ENCODE measurements around the gene FOXO1.

Gene FOXO1

DNA sequence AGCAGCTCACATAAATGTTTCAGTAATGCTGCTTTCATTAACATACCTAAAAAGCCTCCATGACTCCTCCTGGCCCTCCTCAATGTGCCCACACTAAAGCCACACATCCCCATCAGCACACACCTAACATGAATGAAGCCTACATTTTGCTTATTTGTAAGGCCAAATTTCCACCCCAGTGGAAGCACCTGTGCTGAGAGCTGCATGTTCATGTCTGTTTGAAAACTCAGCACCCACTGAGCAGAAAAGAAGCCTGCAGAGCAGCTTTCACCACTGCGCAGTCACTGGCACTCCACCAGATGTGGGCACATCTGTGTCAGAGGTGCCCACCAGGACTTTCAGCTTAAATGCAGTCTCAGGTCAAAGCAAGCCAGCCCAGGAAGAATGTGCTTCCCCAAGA, 93.5 kb downstream of the FOXO1 start:
- DNase-seq = no peak

DNA sequence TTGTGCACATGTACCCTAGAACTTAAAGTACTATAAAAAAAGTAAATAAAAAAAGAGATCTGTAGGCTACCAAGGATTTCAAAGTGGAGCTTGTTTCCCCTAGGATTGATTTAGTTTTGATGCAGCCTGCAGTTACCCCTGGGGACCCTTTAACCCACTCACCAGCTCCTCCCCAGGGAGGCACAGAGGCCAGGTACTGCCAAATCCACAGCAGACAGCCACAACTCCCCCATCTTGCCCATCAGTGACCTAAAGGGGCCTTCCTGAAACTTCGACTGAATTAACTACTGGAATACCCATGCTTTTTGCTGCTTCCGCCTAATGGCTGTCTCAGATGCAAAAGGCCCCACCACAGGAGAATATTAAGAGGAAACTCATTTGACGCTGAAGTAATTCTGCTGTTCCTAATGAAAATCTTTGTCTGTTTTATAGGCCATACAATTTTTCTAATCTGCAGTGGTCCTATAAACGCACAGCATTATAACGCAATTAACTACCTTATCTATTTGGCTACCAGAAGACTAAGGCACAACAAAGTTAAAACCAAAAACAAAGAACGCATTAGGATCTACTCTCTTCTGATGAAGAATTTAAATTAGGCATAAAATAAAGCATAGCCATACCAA, 95.0 kb downstream of the FOXO1 start:
- DNase-seq = no peak

DNA sequence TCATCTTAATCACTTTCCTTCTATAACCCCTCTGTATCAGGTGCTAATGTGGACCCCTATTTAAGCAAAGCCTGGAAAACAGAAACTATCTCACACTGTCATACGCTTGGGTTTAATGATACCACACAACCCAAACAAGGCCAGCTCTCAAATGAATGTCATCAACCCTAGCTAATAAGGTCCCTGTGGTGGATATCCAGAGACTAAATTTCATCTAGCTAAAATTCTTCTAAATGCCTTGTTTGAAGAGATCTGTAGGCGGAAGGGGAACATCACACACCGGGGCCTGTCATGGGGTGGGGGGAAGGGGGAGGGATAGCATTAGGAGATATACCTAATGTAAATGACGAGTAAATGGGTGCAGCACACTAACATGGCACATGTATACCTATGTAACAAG, 95.5 kb downstream of the FOXO1 start:
- no peak for DNase-seq

DNA sequence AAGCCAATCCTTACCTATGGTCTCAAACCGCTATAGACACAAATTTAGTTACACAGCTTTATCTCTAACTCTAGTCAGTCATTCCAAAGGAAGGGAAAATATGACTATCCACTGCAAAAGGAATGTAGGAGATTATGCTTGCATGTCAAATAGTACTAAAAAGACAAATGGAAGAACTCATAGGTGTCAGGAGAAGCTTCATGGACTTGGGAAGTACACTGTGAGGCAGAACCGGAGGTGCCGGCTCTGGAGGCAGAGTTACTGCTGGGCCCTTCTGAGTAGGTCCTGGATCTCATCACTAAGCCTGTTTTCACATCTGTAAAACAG, 97.5 kb downstream of the FOXO1 start:
- DNase-seq = no peak

DNA sequence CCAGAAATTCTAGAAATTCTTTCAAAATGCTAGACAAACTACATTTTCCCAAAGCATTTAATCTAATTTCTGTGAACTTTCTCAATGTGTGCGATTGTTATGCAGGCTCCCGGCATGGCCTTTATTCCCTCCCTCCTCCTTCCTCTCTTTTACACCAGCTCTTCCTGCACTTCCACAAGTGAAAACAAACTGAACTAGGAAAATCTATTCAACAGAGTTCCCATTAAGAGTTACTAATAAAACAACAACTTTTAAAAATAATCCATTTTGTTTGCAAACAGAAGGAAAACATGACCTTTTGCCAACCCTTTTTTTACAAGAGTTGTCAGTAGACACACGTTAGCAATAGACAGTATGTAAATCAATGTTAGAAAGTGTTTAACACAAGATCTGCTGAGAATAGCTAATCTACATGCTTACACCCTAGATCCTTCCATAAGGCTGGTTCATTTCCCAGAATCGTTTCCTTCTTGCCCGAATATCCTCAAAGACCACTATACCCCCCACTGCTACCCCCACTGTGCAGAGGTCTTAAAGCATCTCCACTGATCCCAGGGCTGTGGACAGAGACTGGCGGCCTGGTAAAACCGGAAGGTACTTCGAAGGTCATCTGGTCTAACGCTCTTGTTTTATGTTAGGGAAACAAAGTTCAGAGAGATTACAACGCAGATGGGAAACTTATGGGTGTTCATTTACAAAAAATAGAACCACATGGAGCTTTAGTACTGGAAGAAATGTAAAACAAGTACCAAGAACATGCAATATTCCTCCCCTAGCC, 98.0 kb downstream of the FOXO1 start:
- no peak for DNase-seq

DNA sequence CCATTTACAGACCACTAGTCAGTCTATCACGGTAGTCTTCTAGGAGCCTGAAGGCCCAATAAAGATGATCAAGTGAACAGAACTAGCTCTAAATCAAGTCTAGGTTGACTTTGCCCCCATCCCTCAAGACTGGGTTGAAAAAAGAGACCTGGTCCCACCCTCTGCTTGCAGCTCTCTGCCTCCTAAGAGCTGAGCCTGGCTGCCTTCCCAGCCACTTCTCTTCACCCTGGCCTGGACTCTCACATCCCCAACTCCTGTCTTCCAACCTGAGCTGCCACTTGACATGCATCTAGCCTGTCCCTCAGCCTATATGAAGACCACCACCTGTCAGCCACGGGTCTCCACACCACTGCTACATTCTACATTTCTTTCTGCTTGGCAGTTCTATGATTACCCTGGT, 99.6 kb downstream of the FOXO1 start:
- DNase-seq = no peak

DNA sequence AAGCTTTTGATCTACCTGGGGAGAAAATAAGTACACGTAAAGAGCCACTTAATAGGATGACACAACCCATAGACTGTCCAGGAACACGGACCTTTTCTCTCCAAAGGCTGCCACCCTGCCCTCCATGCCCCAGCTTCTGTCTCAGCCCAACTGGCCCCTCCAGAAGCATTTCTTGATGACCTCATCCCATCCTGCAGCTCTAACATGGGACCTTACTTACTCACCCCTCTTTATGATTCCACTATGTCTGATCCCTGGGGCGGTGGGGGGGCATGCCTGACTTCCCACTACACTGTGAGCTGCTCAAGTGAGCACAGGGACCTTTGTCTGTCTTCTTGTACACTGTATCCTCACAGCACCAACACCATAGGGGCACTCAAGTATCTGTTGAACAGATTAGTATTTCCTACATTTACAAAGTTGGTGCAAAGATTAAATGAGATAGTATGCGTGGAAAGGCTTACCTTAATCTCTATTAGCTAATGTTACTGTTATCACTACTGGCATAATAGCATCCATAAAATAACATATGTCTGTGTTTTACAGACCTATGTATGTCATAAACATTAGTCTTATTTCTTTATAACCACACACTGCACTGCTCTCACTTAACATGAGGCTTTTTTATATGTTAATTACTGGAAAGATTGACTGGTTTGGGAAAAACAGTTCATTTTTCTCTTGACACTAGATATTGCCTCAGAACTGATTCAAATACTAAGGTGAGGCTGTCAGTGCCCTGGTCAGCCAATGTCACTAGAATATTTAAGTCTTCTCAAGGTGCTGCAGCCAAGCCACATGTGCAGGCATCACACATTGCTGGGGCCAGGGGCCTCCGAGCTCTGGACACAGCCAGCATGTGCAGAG, 100.9 kb downstream of the FOXO1 start:
- no peak for DNase-seq

DNA sequence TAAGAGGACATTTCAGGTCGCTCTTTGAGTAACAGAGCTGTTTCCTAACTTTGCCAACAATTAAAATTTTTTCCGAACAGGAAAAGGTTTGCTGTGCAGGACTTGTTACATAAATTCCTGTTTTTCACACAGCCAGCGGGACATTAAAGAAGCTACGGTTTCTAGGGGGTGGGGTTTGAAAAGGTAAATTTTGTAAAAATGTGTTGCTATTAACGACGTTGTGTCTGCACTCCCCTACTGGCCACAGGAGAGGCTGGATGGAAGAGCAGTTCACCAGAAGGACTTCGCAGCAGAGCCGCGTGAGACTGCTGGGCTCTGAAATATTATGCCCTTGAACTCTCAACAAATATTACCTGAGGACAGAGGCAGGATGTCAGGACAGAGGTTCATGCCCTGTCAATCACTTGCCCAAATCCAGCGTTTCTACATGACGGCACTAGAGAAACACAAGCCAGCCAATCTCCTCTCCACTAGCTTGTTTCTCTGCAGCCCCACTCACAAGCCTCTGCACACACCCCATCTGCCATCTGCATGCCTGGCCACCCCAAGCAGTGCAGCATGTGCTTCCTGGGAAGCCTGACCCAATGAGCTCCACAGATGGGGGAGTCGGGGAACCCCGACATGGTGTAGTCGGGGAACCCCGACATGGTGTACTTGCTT, 102.0 kb downstream of the FOXO1 start:
- DNase-seq = peak in 2 of 6 experiments; percentile 11 to 23

DNA sequence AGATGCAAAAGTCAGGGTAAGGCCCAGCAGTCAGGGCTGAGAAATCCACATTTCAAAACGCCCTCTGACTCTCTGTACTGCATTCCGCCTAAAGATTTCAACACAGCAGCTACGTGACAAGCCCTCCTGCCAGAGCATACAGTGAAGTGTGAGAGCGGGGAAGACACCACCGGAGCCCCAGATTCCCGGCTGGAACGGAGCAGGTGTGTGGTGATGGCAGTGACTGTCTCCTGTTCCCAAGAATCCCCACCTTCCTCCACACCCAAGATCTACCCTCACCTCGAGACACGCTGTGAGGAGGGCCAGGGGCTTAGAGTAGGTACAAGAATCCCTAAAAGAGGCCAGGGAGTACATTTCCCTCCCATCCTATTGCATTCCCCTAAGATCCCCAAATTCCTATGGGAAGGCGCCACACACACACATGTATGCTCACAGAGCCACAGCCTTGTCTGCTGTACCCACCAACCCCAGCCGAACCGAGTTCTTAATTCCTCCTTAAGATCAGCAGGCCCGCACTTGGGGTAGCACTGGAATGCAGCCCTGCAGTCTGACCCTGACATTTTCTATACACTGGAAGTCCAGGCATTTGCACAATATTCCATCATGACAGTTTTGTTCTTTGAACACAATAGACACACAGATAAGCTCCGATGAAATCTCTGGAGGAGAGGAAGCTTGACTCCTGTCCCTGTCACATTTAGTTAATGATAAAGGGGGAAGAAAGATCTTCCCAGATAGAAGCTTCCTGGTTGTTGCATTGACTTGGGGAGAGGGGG, 102.9 kb downstream of the FOXO1 start:
- DNase-seq = no peak

DNA sequence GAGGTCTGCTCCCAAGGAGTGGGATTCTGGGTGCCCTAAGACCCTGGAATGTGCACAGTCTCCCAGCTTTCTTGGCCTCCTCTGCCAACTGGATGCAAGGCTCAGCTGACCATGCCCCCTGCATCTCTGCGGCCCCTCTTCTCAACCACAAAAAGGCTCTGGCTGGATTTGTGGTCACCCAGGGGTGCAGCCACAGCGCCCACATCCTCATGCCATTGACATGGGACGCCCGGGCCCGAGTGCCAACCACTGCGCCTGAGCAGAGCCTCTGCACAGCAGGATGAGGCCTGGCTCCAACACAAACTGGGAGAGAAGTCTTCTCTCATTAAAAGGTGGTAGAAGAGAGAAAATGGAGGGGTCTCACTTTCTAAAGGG, 103.5 kb downstream of the FOXO1 start:
- no peak for DNase-seq

DNA sequence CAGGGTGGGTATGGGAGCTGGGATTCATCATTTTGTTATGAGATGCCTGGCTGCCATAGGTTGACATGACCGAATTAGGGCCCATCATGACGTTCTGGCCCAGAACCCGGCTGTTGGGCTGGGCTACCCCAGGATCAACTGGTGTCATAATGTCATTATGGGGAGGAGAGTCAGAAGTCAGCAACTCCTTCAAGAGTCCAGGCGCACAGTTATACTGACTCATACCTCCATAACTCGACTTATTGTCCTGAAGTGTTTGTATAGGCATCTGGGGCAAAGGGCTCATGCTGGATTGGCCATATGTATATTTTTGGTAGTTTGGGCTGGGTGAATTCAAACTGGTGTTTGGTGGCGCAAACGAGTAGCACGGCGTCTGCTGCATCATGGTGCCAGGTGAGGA, 106.5 kb downstream of the FOXO1 start:
- DNase-seq = no peak

DNA sequence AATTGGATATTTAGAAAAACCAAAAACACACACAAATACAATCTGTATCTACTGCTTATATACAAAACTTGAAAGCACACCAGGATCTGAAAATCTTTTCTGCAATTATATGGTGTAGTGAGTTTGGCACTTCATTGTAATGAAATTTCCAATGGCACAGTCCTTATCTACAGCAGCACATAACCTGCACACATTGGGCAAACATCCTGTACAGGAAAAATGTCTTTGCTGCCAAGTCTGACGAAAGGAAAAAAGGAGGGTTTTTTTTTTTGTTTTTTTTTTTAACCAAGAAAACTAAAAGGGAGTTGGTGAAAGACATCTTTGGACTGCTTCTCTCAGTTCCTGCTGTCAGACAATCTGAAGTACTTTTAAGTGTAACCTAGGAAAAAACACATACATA, 107.8 kb downstream of the FOXO1 start:
- no peak for DNase-seq

DNA sequence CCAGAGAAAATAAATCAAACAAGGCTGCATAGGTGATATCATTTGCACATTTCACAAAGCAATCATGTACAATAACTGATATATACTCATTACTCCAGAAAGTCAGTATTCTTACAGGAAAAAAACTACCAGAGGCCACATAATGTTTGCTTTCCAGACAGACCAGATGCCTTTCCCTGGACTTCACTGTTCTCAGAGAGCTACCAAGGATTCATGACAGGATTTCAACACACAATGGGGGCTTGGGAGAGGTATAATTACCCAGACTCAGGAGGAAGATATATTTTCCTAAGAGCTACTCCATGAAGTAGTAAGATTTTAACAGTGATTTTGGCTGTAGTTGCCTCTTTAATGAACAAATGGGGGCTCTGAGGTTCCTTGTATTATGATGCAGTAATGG, 110.0 kb downstream of the FOXO1 start:
- no peak for DNase-seq

DNA sequence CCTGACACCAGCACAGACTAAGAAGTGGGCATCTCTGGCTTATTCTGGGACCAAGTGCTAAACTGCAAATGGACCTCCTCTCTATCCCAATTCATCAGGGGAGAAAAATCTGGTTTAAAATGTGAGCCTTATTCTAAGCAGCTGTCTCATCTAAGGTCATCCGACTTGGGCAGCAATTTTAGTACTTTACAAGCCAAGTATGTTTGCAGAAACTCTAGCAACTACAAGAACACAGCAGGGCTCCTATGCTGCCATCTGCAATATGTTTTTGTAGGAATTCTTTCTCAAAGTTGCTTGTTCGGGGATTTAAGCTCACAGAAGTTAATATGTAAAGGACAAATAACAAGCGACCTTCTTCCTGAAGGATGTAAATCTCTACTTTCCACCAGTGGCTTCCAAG, 113.1 kb downstream of the FOXO1 start:
- DNase-seq = no peak

DNA sequence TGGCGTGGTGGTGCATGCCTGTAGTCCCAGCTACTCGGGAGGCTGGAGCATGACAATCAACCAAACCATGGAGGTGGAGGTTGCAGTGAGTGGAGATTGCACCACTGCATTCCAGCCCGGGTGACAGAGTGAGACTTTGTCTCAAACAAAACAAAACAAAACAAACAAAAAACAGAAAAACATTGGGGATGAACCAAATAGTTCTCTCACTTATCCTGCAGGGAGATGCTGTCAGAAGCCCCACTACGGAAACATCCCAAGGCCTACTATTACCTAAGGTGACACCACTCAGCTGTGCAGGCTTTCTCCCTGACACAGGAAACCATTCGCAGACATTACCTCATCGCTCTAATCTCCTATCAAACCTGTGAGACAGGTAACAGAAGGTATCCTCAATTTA, 113.5 kb downstream of the FOXO1 start:
- no peak for DNase-seq

DNA sequence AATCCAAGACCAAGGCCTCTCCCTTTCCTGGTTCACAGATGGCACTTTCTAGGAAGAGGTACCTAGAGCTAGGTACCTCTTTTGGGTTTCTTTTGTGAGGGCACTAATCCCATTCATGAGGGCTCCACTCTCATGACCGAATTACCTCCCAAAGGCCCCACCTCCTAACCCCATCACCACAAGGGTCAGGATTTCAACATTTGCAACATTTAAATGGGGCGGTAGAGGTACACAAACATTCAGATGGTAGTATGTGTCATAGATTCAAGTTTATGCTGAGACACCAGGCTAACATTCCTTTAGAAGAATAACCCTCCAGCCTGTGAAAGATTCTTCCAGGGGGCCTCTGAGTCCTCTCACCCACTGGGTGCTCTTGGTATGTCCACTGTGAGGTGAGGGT, 116.3 kb downstream of the FOXO1 start:
- no peak for DNase-seq

DNA sequence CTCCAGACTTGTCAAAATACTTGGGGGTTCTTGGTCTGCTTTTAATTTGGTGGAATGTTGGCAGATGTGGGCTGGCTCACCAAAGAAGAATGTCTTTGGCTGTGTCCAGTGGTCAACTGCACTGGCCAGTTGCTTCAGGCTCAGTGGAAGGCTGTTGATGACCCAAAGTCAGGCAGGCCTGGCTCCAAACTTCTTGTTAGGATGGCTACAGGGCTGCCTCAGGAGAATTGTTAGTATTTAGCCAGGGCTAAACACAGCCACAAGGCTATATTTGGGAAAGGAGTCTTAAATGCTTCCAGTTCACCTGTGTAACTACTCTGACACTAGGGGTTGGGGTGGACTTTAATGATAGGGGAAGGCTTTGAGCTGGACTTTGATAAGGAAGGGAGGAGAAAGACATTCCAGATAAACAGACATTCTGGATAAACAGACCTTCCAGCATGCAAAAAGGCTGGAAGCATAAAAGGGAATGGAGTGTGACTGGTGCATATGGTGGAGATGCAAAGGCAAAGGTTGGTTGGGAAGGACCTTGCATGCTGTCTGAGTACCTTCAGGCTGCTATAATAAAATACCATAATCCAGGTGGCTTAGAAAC, 116.8 kb downstream of the FOXO1 start:
- no peak for DNase-seq

DNA sequence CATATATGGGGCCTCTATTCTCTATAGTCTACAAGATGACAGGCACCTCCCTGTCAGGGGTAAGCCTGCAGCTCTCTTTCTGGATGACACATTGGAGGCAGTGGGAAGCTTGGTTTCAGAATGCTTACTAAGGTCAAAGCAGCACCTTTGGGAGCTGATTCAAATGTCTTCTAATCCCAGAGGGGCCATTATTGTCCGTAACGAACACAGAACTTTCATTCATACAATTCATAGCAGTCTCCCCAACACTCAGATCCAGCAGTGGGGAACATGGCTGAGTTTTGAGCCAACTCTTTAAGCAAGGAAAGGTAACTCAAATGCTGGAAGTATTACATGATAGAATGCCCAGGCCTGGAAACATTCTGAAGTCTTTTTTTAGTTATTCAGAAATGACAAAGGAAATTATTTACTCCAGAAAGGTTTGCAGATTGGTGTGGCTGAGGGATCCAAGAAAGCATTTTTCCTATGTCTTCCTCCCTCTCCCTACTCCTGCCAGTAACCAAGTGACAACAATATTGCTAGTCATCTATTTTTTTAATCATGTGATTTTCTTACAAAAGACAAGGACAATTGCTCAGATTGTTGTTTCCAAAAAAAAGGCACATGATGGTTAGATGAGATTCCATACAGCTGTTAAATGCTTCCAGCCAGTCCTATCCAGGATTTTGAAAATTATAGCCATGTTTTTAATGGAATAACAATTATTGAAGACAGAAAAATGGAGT, 118.7 kb downstream of the FOXO1 start:
- no peak for DNase-seq

DNA sequence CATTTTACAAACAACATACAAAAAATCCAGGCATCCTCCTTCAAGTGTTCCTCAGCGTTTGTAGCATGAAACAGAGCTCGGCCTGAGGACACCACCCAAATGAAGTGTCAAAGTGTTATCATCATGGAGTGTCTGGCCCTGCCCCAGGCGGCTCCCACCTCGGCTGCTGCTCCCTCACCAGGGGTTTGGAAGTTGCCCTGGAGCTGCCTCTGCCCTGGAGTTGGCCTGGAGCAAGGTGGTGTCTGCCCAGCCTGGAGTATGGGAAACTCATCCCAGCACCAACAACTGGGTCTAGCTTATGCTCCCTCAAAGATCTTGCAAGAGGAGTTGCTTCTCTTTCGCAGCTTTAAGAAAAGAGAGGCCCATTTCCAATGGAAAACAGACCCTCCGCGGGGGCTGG, 120.4 kb downstream of the FOXO1 start:
- DNase-seq = no peak

DNA sequence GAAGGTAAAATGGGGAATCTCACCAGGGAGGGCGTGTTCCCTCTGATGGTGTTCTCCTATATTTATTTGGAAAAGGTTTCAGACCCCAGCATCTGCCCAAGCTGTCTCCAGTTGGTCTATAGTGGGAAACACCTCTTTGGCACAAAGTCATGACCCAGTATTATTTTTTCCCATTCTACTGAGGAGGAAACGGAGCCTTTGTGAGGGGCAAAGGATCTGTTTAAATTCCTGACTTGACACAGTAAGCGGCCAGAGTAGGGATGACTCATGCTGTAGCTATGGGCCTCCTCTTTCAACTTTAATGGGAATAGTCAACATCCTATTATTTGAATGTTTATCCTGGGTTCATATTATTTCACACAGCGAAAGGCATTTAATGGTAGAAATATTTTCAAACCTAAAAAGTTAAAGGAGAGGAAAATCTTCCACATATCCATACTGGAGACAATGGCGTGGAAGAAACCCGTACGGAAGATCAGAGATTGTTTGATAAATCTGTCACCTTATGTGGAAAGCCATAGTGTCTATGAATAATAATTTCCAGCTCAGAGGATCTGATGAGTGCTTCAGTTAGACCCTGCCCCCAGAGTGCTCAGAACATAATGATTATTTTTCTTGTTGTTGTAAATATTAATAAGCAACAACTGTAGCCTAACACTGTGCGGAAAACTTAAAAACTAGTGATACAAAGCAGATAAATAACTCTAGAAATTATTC, 126.0 kb downstream of the FOXO1 start:
- DNase-seq = no peak
